ENCODE measurements around the gene ZNF132. TPM values are rescaled to one million over a fixed set of nuclear protein-coding genes. Genes with fewer than 3 reads are reported as not detected.

The ZNF132 gene
- total RNA-seq, 1 donor from 2014 or later = 1.0 TPM

- Histone ChIP-seq H4K20me1 (ENCODE audit: low read depth) (peaks cover 7% of the 10 kb centered on the region), H3K9ac (no peak within 1 kb of the TSS), H3K27me3 (peaks cover 23% of the 10 kb centered on the region), H3K9me3 (ENCODE audit: low read depth) (no peaks in the 10 kb centered on the region), H3K36me3 (no peaks in the 10 kb centered on the region), H2AFZ (replicated peaks) (peak within 1 kb of the TSS; percentile 76), H3K4me2 (peak within 1 kb of the TSS; percentile 78), H3K4me1 (no peaks in the 10 kb centered on the region), H3K27ac (no peak within 1 kb of the TSS), H3K79me2 (ENCODE audit: low read depth) (peaks cover 16% of the 10 kb centered on the region), H3K4me3 (peak within 1 kb of the TSS; percentile 43), H3F3A (ENCODE audit: low read depth) (peaks cover 28% of the 10 kb centered on the region)
- Mint-ChIP-seq H3K27ac (peak within 1 kb of the TSS; percentile 63), H3K9me3 (no peaks in the 10 kb centered on the region), H3K4me3 (peak within 1 kb of the TSS; percentile 31), H3K27me3 (ENCODE audit: insufficient read depth, low read depth) (no peaks in the 10 kb centered on the region), H3K36me3 (peaks cover 29% of the 10 kb centered on the region), H3K4me1 (peaks cover 15% of the 10 kb centered on the region)
- TF ChIP-seq CTCF (IDR thresholded peaks at IDR 0.05) (no peak), EZH2 (IDR thresholded peaks at IDR 0.05) (no peak), EZH2phosphoT487 (IDR thresholded peaks at IDR 0.05) (no peak)
- no peak for DNase-seq (ENCODE audit: low spot score)
Measured at GRCh38 chr19:58395220-58395978, 44.6 kb downstream of the ZNF132 start, which contains the start of gene RNF225. Gene RNF225 (plus strand): TSS chr19:58395656. CDS start chr19:58396090, 434 bp downstream.

- H3K36me3 Mint-ChIP-seq = peaks cover 31% of the 10 kb centered on the region
- H3K36me3 ChIP-seq = no peaks in the 10 kb centered on the region
Measured at GRCh38 chr19:58394821-58395219, 45.1 kb downstream of the ZNF132 start.

GRCh38 chr19:58393725-58394033, 46.3 kb downstream of the ZNF132 start:
- H3K79me2 ChIP-seq (ENCODE audit: low read depth) = peaks cover 32% of the 10 kb centered on the region
- H3K4me3 ChIP-seq = no peak overlapping the region
- H3F3A ChIP-seq (ENCODE audit: low read depth) = peaks cover 33% of the 10 kb centered on the region
- no peak overlapping the region for H2AFZ ChIP-seq (replicated peaks)
- H3K27me3 ChIP-seq = peaks cover 23% of the 10 kb centered on the region
- no peaks in the 10 kb centered on the region for H3K4me1 ChIP-seq
- no peak overlapping the region for H3K27ac ChIP-seq
- H3K4me3 Mint-ChIP-seq = no peak overlapping the region
- DNase-seq (ENCODE audit: low spot score) = no peak
- H3K27me3 Mint-ChIP-seq (ENCODE audit: insufficient read depth, low read depth) = peaks cover 5% of the 10 kb centered on the region
- no peaks in the 10 kb centered on the region for H3K36me3 ChIP-seq
- peaks cover 33% of the 10 kb centered on the region for H3K36me3 Mint-ChIP-seq
- no peak overlapping the region for H3K9ac ChIP-seq
- no peak overlapping the region for H3K4me2 ChIP-seq
- no peaks in the 10 kb centered on the region for H3K9me3 Mint-ChIP-seq
- H4K20me1 ChIP-seq (ENCODE audit: low read depth) = peaks cover 7% of the 10 kb centered on the region
- H3K9me3 ChIP-seq (ENCODE audit: low read depth) = no peaks in the 10 kb centered on the region
- H3K4me1 Mint-ChIP-seq = peaks cover 11% of the 10 kb centered on the region
- TF ChIP-seq CTCF (IDR thresholded peaks at IDR 0.05) (no peak), EZH2phosphoT487 (IDR thresholded peaks at IDR 0.05) (no peak), EZH2 (IDR thresholded peaks at IDR 0.05) (no peak)
- no peak overlapping the region for H3K27ac Mint-ChIP-seq

More at GRCh38 chr19:58394821-58395219, 45.1 kb downstream of the ZNF132 start:
- TF ChIP-seq EZH2phosphoT487 (IDR thresholded peaks at IDR 0.05) (no peak), CTCF (IDR thresholded peaks at IDR 0.05) (no peak), EZH2 (IDR thresholded peaks at IDR 0.05) (no peak)
- Histone ChIP-seq H3K4me2 (no peak overlapping the region), H2AFZ (replicated peaks) (no peak overlapping the region), H3F3A (ENCODE audit: low read depth) (peaks cover 29% of the 10 kb centered on the region), H3K4me3 (no peak overlapping the region), H3K79me2 (ENCODE audit: low read depth) (peaks cover 20% of the 10 kb centered on the region), H3K4me1 (no peaks in the 10 kb centered on the region), H3K9ac (no peak overlapping the region), H3K9me3 (ENCODE audit: low read depth) (no peaks in the 10 kb centered on the region), H3K27me3 (peaks cover 23% of the 10 kb centered on the region), H3K27ac (no peak overlapping the region), H4K20me1 (ENCODE audit: low read depth) (peaks cover 7% of the 10 kb centered on the region)
- Mint-ChIP-seq H3K9me3 (no peaks in the 10 kb centered on the region), H3K27ac (peak overlapping the region; percentile 63), H3K27me3 (ENCODE audit: insufficient read depth, low read depth) (peaks cover 2% of the 10 kb centered on the region), H3K4me1 (peaks cover 11% of the 10 kb centered on the region), H3K4me3 (peak overlapping the region; percentile 31)
- DNase-seq (ENCODE audit: low spot score) = no peak

Measured in neural progenitor cell (in vitro differentiated cells).